ENCODE measurements around the gene PROCR. TPM values are rescaled to one million over a fixed set of nuclear protein-coding genes. Genes with fewer than 3 reads are reported as not detected.

The PROCR gene
- 100 to 1,000 TPM in 1 of 2 donors, 10 to 100 TPM in 1; 75.9 to 128 TPM for total RNA-seq
- 10 to 100 TPM; 45.0 to 80.5 TPM for polyA plus RNA-seq
- long read RNA-seq, donor 1, transcript PROCR-201 (4 exons, 1,348 nt), result major isoform, 80 of 152 reads
- long read RNA-seq, donor 1, partial matches to known transcripts, result 40 of 152 reads
- long read RNA-seq, donor 1, other reads (novel, unspliced or antisense), result 32 of 152 reads
- long read RNA-seq, donor 2, transcript PROCR-201 (4 exons, 1,348 nt), result major isoform, 35 of 67 reads
- long read RNA-seq, donor 2, partial matches to known transcripts, result 20 of 67 reads
- long read RNA-seq, donor 2, other reads (novel, unspliced or antisense), result 12 of 67 reads

- Histone ChIP-seq H3K27ac (ENCODE audit: low read depth in 1 of 2, low read length in 2 of 2) (no peak within 1 kb of the TSS), H3K4me3 (ENCODE audit: low read length in 2 of 2) (peak within 1 kb of the TSS in 1 of 2 donors; percentile 24), H3K27me3 (ENCODE audit: control insufficient read depth in 1 of 2, insufficient read depth in 2 of 2, low read length in 1 of 2) (no peaks in the 10 kb centered on the region), H3K4me1 (ENCODE audit: control insufficient read depth in 1 of 2, insufficient read depth in 2 of 2, low read length in 2 of 2) (no peaks in the 10 kb centered on the region), H3K9me3 (ENCODE audit: control insufficient read depth, low read length) (no peaks in the 10 kb centered on the region), H3K36me3 (ENCODE audit: control insufficient read depth in 1 of 2, insufficient read depth in 2 of 2, low read length in 1 of 2) (no peaks in the 10 kb centered on the region)
- peak; percentile 92 to 93 for DNase-seq
- ATAC-seq (ENCODE audit: low FRiP score), result peak; percentile 90
- intact Hi-C loops (cut with DNase I), result no loop called here
- WGBS, 2 donors, result 0 to 1% methylated on average over 15 to 16 of the region's 16 CpGs
Observed at GRCh38 chr20:35171753-35172433, at the start of gene PROCR. PROCR (plus strand) TSS chr20:35172072; CDS start chr20:35172155, 83 bp downstream.

DNA sequence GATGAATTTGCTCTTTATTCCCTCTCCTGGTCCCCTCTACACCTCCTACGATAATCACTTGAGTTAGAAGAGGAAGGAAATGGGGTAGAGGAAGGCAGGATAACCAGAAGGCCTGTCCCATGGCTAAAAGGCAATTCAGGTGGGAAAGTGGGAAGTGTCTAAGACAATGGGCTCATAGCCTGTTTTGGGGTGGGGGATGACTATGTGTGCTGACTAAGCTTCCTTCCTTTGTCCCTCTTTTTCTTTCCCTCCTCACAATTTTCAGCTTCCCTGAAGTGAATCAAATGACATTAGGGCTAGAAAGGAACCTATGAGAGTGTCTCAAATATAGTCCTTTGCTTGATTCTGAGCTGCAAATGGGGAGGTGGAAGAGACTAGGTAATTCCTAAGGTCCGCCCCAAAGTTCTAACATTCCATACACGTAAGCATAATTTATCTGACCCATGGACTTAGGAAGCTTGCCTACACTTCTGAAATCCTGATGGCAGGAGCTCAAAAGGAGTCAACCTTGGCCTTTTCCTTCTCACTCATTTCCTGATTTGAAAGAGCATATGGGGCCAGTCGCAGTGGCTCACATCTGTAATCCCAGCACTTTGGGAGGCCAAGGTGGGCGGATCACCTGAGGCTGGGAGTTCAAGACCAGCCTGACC is 49.0 kb upstream of the PROCR start:
- Histone ChIP-seq H3K27me3 (ENCODE audit: control insufficient read depth in 1 of 2, insufficient read depth in 2 of 2, low read length in 1 of 2) (no peaks in the 10 kb centered on the region), H3K9me3 (ENCODE audit: control insufficient read depth, low read length) (no peaks in the 10 kb centered on the region), H3K27ac (ENCODE audit: low read depth in 1 of 2, low read length in 2 of 2) (no peak overlapping the region), H3K4me1 (ENCODE audit: control insufficient read depth in 1 of 2, insufficient read depth in 2 of 2, low read length in 2 of 2) (peaks cover 0 to 1% of the 10 kb centered on the region in 2 donors), H3K4me3 (ENCODE audit: low read length in 2 of 2) (no peak overlapping the region), H3K36me3 (ENCODE audit: control insufficient read depth in 1 of 2, insufficient read depth in 2 of 2, low read length in 1 of 2) (peaks cover 7 to 10% of the 10 kb centered on the region in 2 donors)
- intact Hi-C loops (cut with DNase I), result no loop called here
- DNase-seq, result no peak
- WGBS, 2 donors, result 94 to 95% methylated on average over 5 of the region's 5 CpGs
- no peak for ATAC-seq (ENCODE audit: low FRiP score)

DNA sequence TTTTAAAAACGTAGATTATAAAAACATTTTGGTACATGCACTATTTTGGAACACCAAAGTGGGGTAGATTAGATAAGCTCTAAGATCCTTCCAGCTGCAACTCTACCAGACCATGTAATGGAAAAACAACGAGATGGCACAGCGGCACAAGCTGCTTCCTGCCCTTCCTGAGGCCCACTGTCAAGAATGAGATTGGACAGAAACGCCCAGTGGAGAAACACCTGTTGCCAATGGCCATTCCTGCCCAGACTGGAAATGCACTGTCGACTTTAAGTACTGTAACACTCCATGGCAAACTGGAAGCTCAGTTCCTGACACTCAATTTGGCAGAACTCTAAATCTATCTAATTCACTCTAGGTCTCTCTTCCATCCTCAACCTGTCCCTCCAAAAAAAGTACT is 46.1 kb upstream of the PROCR start:
- Histone ChIP-seq H3K36me3 (ENCODE audit: control insufficient read depth in 1 of 2, insufficient read depth in 2 of 2, low read length in 1 of 2) (peaks cover 2 to 5% of the 10 kb centered on the region in 2 donors), H3K27ac (ENCODE audit: low read depth in 1 of 2, low read length in 2 of 2) (no peak overlapping the region), H3K4me1 (ENCODE audit: control insufficient read depth in 1 of 2, insufficient read depth in 2 of 2, low read length in 2 of 2) (no peaks in the 10 kb centered on the region), H3K9me3 (ENCODE audit: control insufficient read depth, low read length) (no peaks in the 10 kb centered on the region), H3K27me3 (ENCODE audit: control insufficient read depth in 1 of 2, insufficient read depth in 2 of 2, low read length in 1 of 2) (no peaks in the 10 kb centered on the region), H3K4me3 (ENCODE audit: low read length in 2 of 2) (no peak overlapping the region)
- 80 to 81% methylated on average over 5 of the region's 5 CpGs for WGBS, 2 donors
- DNase-seq (no peak), ATAC-seq (ENCODE audit: low FRiP score) (no peak)
- intact Hi-C loops (cut with DNase I), result no loop called here

DNA sequence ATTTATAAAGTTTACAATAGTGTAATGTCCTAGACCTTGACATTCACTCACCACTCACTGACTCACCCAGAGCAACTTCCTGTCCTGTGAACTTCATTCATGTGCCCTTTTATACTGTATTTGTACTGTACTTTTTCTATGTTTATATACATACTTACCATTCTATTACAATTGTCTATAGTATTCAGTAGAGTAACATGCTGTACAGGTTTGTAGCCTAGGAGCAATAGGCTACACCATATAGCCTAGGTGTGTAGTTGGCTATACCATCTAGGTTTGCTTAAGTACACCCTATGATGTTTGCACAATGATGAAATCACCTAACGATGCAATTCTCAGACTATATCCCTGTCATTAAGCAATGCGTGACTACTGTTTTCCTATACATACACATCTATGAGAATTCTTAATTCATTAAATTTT is 42.2 kb upstream of the PROCR start:
- peaks cover 0 to 2% of the 10 kb centered on the region in 2 donors for H3K4me1 ChIP-seq (ENCODE audit: control insufficient read depth in 1 of 2, insufficient read depth in 2 of 2, low read length in 2 of 2)
- H3K4me3 ChIP-seq (ENCODE audit: low read length in 2 of 2), result no peak overlapping the region
- 86 to 90% methylated on average over 2 of the region's 2 CpGs for WGBS, 2 donors
- peaks cover 0 to 5% of the 10 kb centered on the region in 2 donors for H3K36me3 ChIP-seq (ENCODE audit: control insufficient read depth in 1 of 2, insufficient read depth in 2 of 2, low read length in 1 of 2)
- DNase-seq, result no peak
- no peak overlapping the region for H3K27ac ChIP-seq (ENCODE audit: low read depth in 1 of 2, low read length in 2 of 2)
- no peaks in the 10 kb centered on the region for H3K9me3 ChIP-seq (ENCODE audit: control insufficient read depth, low read length)
- ATAC-seq (ENCODE audit: low FRiP score), result no peak
- intact Hi-C loops (cut with DNase I), result no loop called here
- H3K27me3 ChIP-seq (ENCODE audit: control insufficient read depth in 1 of 2, insufficient read depth in 2 of 2, low read length in 1 of 2), result no peaks in the 10 kb centered on the region

DNA sequence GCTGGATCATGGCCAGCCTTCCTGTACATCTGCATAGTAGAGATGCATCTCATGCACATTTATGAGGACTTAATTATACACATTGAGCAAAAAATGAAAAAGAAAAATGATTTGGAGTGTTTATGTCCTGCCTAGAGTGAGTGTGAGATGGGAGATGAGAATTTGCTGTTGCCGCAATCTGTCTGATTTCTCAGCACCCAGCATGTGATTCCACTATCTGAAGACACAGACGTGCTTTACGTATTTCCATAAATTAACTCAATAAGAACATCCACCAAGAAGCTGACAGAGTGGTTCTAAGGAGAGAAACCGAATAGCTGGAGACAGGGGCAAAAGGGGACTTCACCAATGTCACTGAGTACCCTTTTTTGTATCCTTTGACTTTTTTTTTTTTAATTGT is 39.9 kb upstream of the PROCR start:
- no peaks in the 10 kb centered on the region for H3K27me3 ChIP-seq (ENCODE audit: control insufficient read depth in 1 of 2, insufficient read depth in 2 of 2, low read length in 1 of 2)
- ATAC-seq (ENCODE audit: low FRiP score), result no peak
- 87 to 89% methylated on average over 4 of the region's 4 CpGs for WGBS, 2 donors
- peaks cover 0 to 5% of the 10 kb centered on the region in 2 donors for H3K36me3 ChIP-seq (ENCODE audit: control insufficient read depth in 1 of 2, insufficient read depth in 2 of 2, low read length in 1 of 2)
- no peaks in the 10 kb centered on the region for H3K9me3 ChIP-seq (ENCODE audit: control insufficient read depth, low read length)
- intact Hi-C loops (cut with DNase I), result no loop called here
- no peak overlapping the region for H3K4me3 ChIP-seq (ENCODE audit: low read length in 2 of 2)
- no peak overlapping the region for H3K27ac ChIP-seq (ENCODE audit: low read depth in 1 of 2, low read length in 2 of 2)
- peaks cover 0 to 4% of the 10 kb centered on the region in 2 donors for H3K4me1 ChIP-seq (ENCODE audit: control insufficient read depth in 1 of 2, insufficient read depth in 2 of 2, low read length in 2 of 2)
- no peak for DNase-seq

- Histone ChIP-seq H3K4me1 (ENCODE audit: control insufficient read depth in 1 of 2, insufficient read depth in 2 of 2, low read length in 2 of 2) (peaks cover 0 to 4% of the 10 kb centered on the region in 2 donors), H3K4me3 (ENCODE audit: low read length in 2 of 2) (no peak overlapping the region), H3K9me3 (ENCODE audit: control insufficient read depth, low read length) (no peaks in the 10 kb centered on the region), H3K27me3 (ENCODE audit: control insufficient read depth in 1 of 2, insufficient read depth in 2 of 2, low read length in 1 of 2) (no peaks in the 10 kb centered on the region), H3K36me3 (ENCODE audit: control insufficient read depth in 1 of 2, insufficient read depth in 2 of 2, low read length in 1 of 2) (peaks cover 0 to 5% of the 10 kb centered on the region in 2 donors), H3K27ac (ENCODE audit: low read depth in 1 of 2, low read length in 2 of 2) (no peak overlapping the region)
- no peak for DNase-seq
- intact Hi-C loops (cut with DNase I), result no loop called here
- ATAC-seq (ENCODE audit: low FRiP score), result no peak
- WGBS, 2 donors, result 61 to 75% methylated on average over 5 of the region's 5 CpGs
Observed at GRCh38 chr20:35133031-35133430, 38.8 kb upstream of the PROCR start.

DNA sequence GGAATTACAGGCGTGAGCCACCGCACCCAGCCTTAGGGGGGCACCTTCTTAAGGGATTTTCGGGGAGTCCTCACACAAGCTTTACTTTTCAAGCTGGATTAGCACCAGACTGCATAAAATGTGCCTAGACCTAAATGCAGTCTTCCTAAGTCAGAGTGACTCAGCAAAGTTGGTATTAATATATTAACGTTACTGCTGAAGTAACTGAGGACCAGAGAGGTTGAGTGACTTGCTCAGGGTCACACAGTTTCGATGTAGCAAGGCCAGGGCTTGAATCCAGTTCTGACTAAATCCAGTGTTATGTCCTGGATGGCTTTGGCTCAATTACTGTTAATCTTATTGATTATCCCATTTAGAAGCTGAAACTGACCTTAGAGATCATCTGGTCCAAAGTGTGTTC is 38.1 kb upstream of the PROCR start:
- WGBS, 2 donors, result 76 to 78% methylated on average over 5 of the region's 5 CpGs
- intact Hi-C loops (cut with DNase I), result no loop called here
- Histone ChIP-seq H3K27ac (ENCODE audit: low read depth in 1 of 2, low read length in 2 of 2) (no peak overlapping the region), H3K36me3 (ENCODE audit: control insufficient read depth in 1 of 2, insufficient read depth in 2 of 2, low read length in 1 of 2) (peaks cover 0 to 5% of the 10 kb centered on the region in 2 donors), H3K4me3 (ENCODE audit: low read length in 2 of 2) (no peak overlapping the region), H3K4me1 (ENCODE audit: control insufficient read depth in 1 of 2, insufficient read depth in 2 of 2, low read length in 2 of 2) (peaks cover 0 to 4% of the 10 kb centered on the region in 2 donors), H3K9me3 (ENCODE audit: control insufficient read depth, low read length) (no peaks in the 10 kb centered on the region), H3K27me3 (ENCODE audit: control insufficient read depth in 1 of 2, insufficient read depth in 2 of 2, low read length in 1 of 2) (no peaks in the 10 kb centered on the region)
- ATAC-seq (ENCODE audit: low FRiP score) (no peak), DNase-seq (no peak)

DNA sequence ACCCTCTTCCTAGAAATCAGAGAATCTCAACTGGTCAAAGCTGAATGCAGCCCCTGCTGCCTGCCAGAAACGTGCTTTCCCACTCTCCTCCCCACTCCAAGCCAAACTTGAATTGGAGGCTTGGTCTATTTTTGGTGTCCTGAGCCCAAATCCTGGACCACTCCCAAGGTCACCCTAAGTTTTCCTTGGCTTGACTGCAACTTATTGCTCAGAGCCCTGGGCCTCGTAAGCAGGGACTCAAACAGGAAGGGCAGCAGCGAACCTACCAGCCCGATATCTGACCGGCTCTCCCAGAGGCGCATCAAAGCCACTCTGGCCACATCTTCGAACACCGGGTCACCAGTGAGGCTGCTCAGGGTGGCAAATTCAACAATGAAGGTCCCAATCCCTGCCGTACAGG is 37.4 kb upstream of the PROCR start:
- peaks cover 0 to 4% of the 10 kb centered on the region in 2 donors for H3K4me1 ChIP-seq (ENCODE audit: control insufficient read depth in 1 of 2, insufficient read depth in 2 of 2, low read length in 2 of 2)
- H3K9me3 ChIP-seq (ENCODE audit: control insufficient read depth, low read length), result no peaks in the 10 kb centered on the region
- 4 to 11% methylated on average over 9 of the region's 9 CpGs for WGBS, 2 donors
- ATAC-seq (ENCODE audit: low FRiP score), result peak; percentile 72
- peaks cover 0 to 5% of the 10 kb centered on the region in 2 donors for H3K36me3 ChIP-seq (ENCODE audit: control insufficient read depth in 1 of 2, insufficient read depth in 2 of 2, low read length in 1 of 2)
- H3K4me3 ChIP-seq (ENCODE audit: low read length in 2 of 2), result no peak overlapping the region
- DNase-seq, result peak; percentile 77 to 84
- H3K27ac ChIP-seq (ENCODE audit: low read depth in 1 of 2, low read length in 2 of 2), result peak overlapping the region in 1 of 2 donors; percentile 86
- H3K27me3 ChIP-seq (ENCODE audit: control insufficient read depth in 1 of 2, insufficient read depth in 2 of 2, low read length in 1 of 2), result no peaks in the 10 kb centered on the region
- intact Hi-C loops (cut with DNase I), result no loop called here
